Adipocyte (in vitro differentiated cells): Measurements from ENCODE around the gene FOXO6.

Source experiments
- DNase-seq: peaks from one replicate; pipeline ENCODE4 v3.0.0-alpha.2; 2015; ENCODE audit warnings: low read depth
- H3K27me3 ChIP-seq: replicated peaks from 2 replicates; pipeline ENCODE4 v1.7.0; 2013; ENCODE audit warnings: mild to moderate bottlenecking, low read length, moderate library complexity; ENCODE audit not compliant: control insufficient read depth, insufficient read depth
- H3K36me3 ChIP-seq: 2 replicates; pipeline ENCODE4 v1.7.0; 2013; ENCODE audit warnings: low read length, mild to moderate bottlenecking, moderate library complexity; ENCODE audit not compliant: control insufficient read depth, insufficient read depth, severe bottlenecking
- H3K4me1 ChIP-seq: 2 replicates; pipeline ENCODE4 v1.7.0; 2013; ENCODE audit warnings: mild to moderate bottlenecking, low read length, moderate library complexity; ENCODE audit not compliant: control insufficient read depth, insufficient read depth
- H3K4me3 ChIP-seq: 2 replicates; pipeline ENCODE4 v1.7.0; 2013; ENCODE audit warnings: mild to moderate bottlenecking, low read length, moderate library complexity
- H3K9ac ChIP-seq: 2 replicates; pipeline ENCODE4 v1.7.0; 2013; ENCODE audit warnings: mild to moderate bottlenecking, low read length, moderate library complexity
- H3K9me3 ChIP-seq: 2 replicates; pipeline ENCODE4 v1.7.0; 2013; ENCODE audit warnings: mild to moderate bottlenecking, low read length, moderate library complexity; ENCODE audit not compliant: control insufficient read depth

The FOXO6 gene

GRCh38 chr1:41371630-41372599 lies 10.7 kb downstream of the FOXO6 start:
- peak; percentile 39 for DNase-seq

GRCh38 chr1:41372600-41372993 lies 11.4 kb downstream of the FOXO6 start:
- Histone ChIP-seq H3K36me3 (no peaks in the 10 kb centered on the region), H3K9ac (no peak overlapping the region), H3K9me3 (no peaks in the 10 kb centered on the region), H3K4me1 (no peaks in the 10 kb centered on the region), H3K4me3 (no peak overlapping the region), H3K27me3 (peaks cover 58% of the 10 kb centered on the region)
- DNase-seq = no peak

More at GRCh38 chr1:41371630-41372599, 10.7 kb downstream of the FOXO6 start:
- H3K9me3 ChIP-seq = no peaks in the 10 kb centered on the region
- H3K36me3 ChIP-seq = no peaks in the 10 kb centered on the region
- no peak overlapping the region for H3K4me3 ChIP-seq
- H3K9ac ChIP-seq = no peak overlapping the region
- H3K27me3 ChIP-seq = peaks cover 65% of the 10 kb centered on the region
- H3K4me1 ChIP-seq = no peaks in the 10 kb centered on the region

DNA sequence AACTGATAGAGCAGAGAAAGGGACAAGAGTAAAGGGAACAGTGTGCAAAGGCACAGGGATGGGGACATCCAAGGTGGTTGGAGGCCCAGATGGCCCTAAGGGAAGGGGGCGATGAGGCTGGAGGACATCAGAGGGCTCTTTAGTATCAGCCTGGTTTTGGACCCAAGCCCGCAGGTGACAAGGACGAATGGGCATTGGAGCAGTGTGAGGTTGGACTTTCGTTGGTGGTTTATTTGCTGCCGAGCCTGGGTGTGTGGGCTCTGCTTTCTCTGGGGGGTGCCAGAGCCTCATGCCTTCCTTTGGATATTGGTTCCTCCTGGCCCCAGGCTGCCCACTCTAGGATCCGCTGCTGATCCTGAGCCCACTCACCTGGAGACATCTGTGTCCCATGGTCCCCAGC lies 12.1 kb downstream of the FOXO6 start:
- no peaks in the 10 kb centered on the region for H3K9me3 ChIP-seq
- no peaks in the 10 kb centered on the region for H3K4me1 ChIP-seq
- DNase-seq = no peak
- H3K27me3 ChIP-seq = peaks cover 50% of the 10 kb centered on the region
- H3K36me3 ChIP-seq = no peaks in the 10 kb centered on the region
- H3K4me3 ChIP-seq = no peak overlapping the region
- H3K9ac ChIP-seq = no peak overlapping the region

DNA sequence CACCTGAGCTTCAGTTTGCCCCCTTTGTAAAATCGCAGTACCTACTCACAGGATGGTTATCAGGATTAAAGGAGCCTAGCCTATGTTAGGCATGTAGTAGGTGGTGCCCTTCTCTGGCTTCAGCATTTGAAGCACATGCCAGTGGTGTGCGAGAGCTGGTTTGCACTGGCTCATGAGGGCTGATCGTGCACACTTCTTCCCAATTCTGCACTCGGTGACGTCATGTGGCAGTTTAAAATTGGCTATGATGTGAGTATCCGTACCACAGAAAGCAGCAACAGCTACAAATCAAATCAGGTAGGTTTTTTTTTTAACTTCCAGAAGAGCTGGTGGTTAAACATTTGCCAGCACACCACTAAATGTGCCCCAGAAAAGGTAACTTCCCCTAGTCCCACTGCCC lies 13.5 kb downstream of the FOXO6 start:
- DNase-seq = no peak

GRCh38 chr1:41377397-41377796 lies 16.2 kb downstream of the FOXO6 start:
- no peak overlapping the region for H3K4me3 ChIP-seq
- H3K36me3 ChIP-seq = no peaks in the 10 kb centered on the region
- DNase-seq = no peak
- no peaks in the 10 kb centered on the region for H3K9me3 ChIP-seq
- no peak overlapping the region for H3K9ac ChIP-seq
- H3K4me1 ChIP-seq = no peaks in the 10 kb centered on the region
- peaks cover 28% of the 10 kb centered on the region for H3K27me3 ChIP-seq

More for the DNA sequence above, 13.5 kb downstream of the FOXO6 start:
- Histone ChIP-seq H3K27me3 (peaks cover 42% of the 10 kb centered on the region), H3K4me3 (no peak overlapping the region), H3K36me3 (no peaks in the 10 kb centered on the region), H3K9me3 (no peaks in the 10 kb centered on the region), H3K9ac (no peak overlapping the region), H3K4me1 (no peaks in the 10 kb centered on the region)

GRCh38 chr1:41378222-41378621 lies 17.0 kb downstream of the FOXO6 start:
- H3K9me3 ChIP-seq = no peaks in the 10 kb centered on the region
- peaks cover 20% of the 10 kb centered on the region for H3K27me3 ChIP-seq
- no peaks in the 10 kb centered on the region for H3K36me3 ChIP-seq
- H3K4me3 ChIP-seq = no peak overlapping the region
- no peak overlapping the region for H3K9ac ChIP-seq
- H3K4me1 ChIP-seq = no peaks in the 10 kb centered on the region
- DNase-seq = no peak

- H3K9me3 ChIP-seq = no peaks in the 10 kb centered on the region
- DNase-seq = no peak
- no peaks in the 10 kb centered on the region for H3K36me3 ChIP-seq
- peaks cover 21% of the 10 kb centered on the region for H3K27me3 ChIP-seq
- H3K9ac ChIP-seq = no peak overlapping the region
- no peaks in the 10 kb centered on the region for H3K4me1 ChIP-seq
- H3K4me3 ChIP-seq = no peak overlapping the region
Observed at GRCh38 chr1:41378999-41379737, 17.9 kb downstream of the FOXO6 start.

DNA sequence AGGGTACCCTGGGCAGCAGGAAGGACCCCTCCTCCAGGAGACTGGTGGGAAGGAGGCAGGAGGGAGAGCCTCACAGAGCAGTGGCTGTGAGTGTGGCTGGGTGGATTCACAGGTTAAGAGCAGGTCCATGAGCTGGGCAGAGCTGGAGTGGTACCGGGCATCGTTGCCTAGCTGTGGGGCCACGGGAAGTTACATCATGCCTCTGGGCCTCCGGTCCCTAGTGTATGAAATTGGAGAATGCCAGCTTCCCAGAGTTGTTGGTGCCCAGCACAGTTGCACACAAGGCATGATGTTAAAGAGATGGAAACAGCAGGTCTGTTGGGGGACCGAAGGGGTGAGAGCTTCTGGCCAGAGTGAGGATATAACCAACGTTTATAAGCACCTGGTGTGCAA lies 18.5 kb downstream of the FOXO6 start:
- Histone ChIP-seq H3K36me3 (no peaks in the 10 kb centered on the region), H3K4me1 (no peaks in the 10 kb centered on the region), H3K27me3 (peaks cover 21% of the 10 kb centered on the region), H3K9ac (no peak overlapping the region), H3K4me3 (no peak overlapping the region), H3K9me3 (no peaks in the 10 kb centered on the region)
- no peak for DNase-seq

DNA sequence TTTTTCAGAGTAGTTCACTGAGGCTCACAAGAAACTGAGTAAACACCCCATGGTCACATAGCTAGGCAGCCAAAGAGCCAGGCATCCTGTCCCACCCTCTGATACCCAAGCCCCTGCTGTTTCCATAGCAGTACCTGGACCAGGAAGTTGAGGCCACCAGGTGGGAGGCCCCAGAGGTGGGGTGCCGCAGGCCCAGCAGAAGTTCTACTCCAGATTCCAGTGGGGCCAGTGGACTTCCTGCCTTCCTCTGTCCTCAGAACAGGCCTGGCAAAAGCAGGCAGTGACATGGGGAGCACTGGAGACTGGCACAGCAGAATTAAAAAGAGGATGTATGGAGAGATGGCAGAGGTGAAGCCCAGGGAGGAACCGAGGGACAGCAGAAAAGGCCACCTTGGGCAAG lies 19.0 kb downstream of the FOXO6 start:
- no peaks in the 10 kb centered on the region for H3K9me3 ChIP-seq
- H3K36me3 ChIP-seq = no peaks in the 10 kb centered on the region
- DNase-seq = no peak
- H3K9ac ChIP-seq = no peak overlapping the region
- peaks cover 25% of the 10 kb centered on the region for H3K27me3 ChIP-seq
- H3K4me1 ChIP-seq = no peaks in the 10 kb centered on the region
- no peak overlapping the region for H3K4me3 ChIP-seq

GRCh38 chr1:41380979-41381691 lies 19.9 kb downstream of the FOXO6 start:
- H3K9me3 ChIP-seq = no peaks in the 10 kb centered on the region
- H3K4me1 ChIP-seq = no peaks in the 10 kb centered on the region
- peaks cover 34% of the 10 kb centered on the region for H3K27me3 ChIP-seq
- peak overlapping the region; percentile 29 for H3K9ac ChIP-seq
- no peak for DNase-seq
- H3K4me3 ChIP-seq = peak overlapping the region; percentile 5
- no peaks in the 10 kb centered on the region for H3K36me3 ChIP-seq
